ENCODE data around the gene TBL1XR1. TPM values are rescaled to one million over a fixed set of nuclear protein-coding genes. Genes with fewer than 3 reads are reported as not detected.

Gene TBL1XR1
- total RNA-seq, 1 experiment from 2014 or later: 77.6 TPM

DNA sequence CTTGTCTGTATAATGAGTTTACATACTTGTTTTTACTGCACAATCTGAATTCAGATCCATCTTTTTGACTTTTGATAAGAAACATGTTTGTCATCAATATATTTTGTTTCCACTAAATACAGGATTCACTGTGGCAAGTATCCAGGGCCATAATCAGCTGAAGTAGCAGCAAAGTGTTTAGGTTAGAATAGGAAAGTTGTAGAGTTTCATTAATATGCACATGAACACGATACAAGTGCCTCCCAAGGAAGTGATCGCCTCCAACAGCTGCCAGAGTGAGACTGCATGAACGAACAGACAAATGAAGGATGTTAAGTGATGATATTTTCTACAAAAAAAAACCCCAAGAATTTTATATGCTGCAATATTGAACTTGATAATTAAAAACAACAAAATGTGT is 204.3 kb downstream of the TBL1XR1 start:
- no peak overlapping the region for H2AFZ ChIP-seq (ENCODE audit: low read length)
- no peaks in the 10 kb centered on the region for H3K79me2 ChIP-seq (ENCODE audit: low read length)
- ATAC-seq (no peak), DNase-seq (no peak)
- BruUV-seq (replicated peaks): no TSS peak
- H3K4me1 ChIP-seq (ENCODE audit: insufficient read depth, low read length): no peaks in the 10 kb centered on the region
- POLR2A ChIA-PET (ENCODE audit: unreplicated experiment): no interaction called here
- no peaks in the 10 kb centered on the region for H3K9me2 ChIP-seq (replicated peaks; ENCODE audit: low read length)
- CTCF ChIA-PET: no interaction called here
- TF ChIP-seq EZH2 (IDR thresholded peaks at IDR 0.05; ENCODE audit: low read length, unreplicated experiment): no peak
- TF ChIP-seq EZH2phosphoT487 (IDR thresholded peaks at IDR 0.05; ENCODE audit: borderline replicate concordance, low read length): no peak
- no peaks in the 10 kb centered on the region for H3K9me3 ChIP-seq (ENCODE audit: low read length)
- intact Hi-C loops (cut with micrococcal nuclease): no loop called here
- no peaks in the 10 kb centered on the region for H3K27me3 ChIP-seq (ENCODE audit: low read length)
- H3K36me3 ChIP-seq (ENCODE audit: low read depth, low read length): no peaks in the 10 kb centered on the region
- no peaks in the 10 kb centered on the region for H4K20me1 ChIP-seq (ENCODE audit: low read length)
- H3F3A ChIP-seq (ENCODE audit: low read length, unreplicated experiment): no peaks in the 10 kb centered on the region
- no peak overlapping the region for H3K9ac ChIP-seq (ENCODE audit: low read length)
- no peak overlapping the region for H3K27ac ChIP-seq (ENCODE audit: low read length)
- no peak overlapping the region for H3K4me2 ChIP-seq (ENCODE audit: low read length)
- H3K4me3 ChIP-seq (ENCODE audit: low read length): no peak overlapping the region

DNA sequence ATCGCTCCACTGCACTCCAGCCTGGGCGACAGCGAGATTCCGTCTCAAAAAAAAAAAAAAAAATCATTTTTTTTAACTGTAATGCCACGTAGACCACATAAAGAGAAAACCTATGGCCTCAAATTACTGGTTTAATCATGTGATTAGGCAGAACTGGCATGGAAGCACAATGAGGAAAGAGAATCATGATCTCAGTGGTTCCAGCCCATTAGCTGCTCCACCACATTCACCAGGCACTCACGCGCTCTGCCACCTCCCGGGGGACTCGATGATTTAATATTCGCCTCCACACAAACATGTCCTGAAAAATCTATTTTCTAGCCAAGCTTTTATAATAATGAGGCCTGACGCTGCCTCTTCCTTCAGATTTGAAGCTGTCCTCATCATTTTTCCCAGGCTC is 204.7 kb downstream of the TBL1XR1 start:
- H4K20me1 ChIP-seq (ENCODE audit: low read length): no peaks in the 10 kb centered on the region
- no peaks in the 10 kb centered on the region for H3K36me3 ChIP-seq (ENCODE audit: low read depth, low read length)
- no TSS peak for BruUV-seq (replicated peaks)
- DNase-seq: no peak
- no peaks in the 10 kb centered on the region for H3F3A ChIP-seq (ENCODE audit: low read length, unreplicated experiment)
- TF ChIP-seq, protein P1, sequence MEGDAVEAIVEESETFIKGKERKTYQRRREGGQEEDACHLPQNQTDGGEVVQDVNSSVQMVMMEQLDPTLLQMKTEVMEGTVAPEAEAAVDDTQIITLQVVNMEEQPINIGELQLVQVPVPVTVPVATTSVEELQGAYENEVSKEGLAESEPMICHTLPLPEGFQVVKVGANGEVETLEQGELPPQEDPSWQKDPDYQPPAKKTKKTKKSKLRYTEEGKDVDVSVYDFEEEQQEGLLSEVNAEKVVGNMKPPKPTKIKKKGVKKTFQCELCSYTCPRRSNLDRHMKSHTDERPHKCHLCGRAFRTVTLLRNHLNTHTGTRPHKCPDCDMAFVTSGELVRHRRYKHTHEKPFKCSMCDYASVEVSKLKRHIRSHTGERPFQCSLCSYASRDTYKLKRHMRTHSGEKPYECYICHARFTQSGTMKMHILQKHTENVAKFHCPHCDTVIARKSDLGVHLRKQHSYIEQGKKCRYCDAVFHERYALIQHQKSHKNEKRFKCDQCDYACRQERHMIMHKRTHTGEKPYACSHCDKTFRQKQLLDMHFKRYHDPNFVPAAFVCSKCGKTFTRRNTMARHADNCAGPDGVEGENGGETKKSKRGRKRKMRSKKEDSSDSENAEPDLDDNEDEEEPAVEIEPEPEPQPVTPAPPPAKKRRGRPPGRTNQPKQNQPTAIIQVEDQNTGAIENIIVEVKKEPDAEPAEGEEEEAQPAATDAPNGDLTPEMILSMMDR (conservative IDR thresholded peaks at IDR 0.05; ENCODE audit: low read depth, low read length): no peak
- TF ChIP-seq EZH2 (IDR thresholded peaks at IDR 0.05; ENCODE audit: low read length, unreplicated experiment): no peak
- TF ChIP-seq EZH2phosphoT487 (IDR thresholded peaks at IDR 0.05; ENCODE audit: borderline replicate concordance, low read length): no peak
- no peak overlapping the region for H3K4me2 ChIP-seq (ENCODE audit: low read length)
- CTCF ChIA-PET: no interaction called here
- no peaks in the 10 kb centered on the region for H3K27me3 ChIP-seq (ENCODE audit: low read length)
- H2AFZ ChIP-seq (ENCODE audit: low read length): no peak overlapping the region
- intact Hi-C loops (cut with micrococcal nuclease): no loop called here
- no peak overlapping the region for H3K27ac ChIP-seq (ENCODE audit: low read length)
- ATAC-seq: no peak
- no peaks in the 10 kb centered on the region for H3K4me1 ChIP-seq (ENCODE audit: insufficient read depth, low read length)
- no peak overlapping the region for H3K9ac ChIP-seq (ENCODE audit: low read length)
- no peak overlapping the region for H3K4me3 ChIP-seq (ENCODE audit: low read length)
- POLR2A ChIA-PET (ENCODE audit: unreplicated experiment): no interaction called here
- H3K9me2 ChIP-seq (replicated peaks; ENCODE audit: low read length): no peaks in the 10 kb centered on the region
- no peaks in the 10 kb centered on the region for H3K9me3 ChIP-seq (ENCODE audit: low read length)
- H3K79me2 ChIP-seq (ENCODE audit: low read length): no peaks in the 10 kb centered on the region

DNA sequence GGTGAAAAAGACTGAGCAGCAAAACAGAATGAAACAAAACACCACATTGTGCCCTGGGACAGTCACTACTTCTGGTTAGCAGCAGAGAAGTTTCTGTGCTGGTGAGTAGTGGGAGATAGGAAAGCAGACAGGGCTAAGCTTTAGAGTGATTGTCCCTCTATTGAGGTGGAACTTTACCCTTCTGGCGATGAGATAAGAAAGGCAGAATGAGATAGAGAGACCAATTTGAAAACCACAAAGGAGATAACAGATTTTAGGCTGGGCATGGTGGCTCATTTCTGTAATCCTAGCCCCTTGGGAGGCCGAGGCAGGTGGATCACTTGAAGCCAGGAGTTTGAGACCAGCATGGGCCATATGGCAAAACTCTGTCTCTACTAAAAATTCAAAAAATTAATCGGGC is 208.5 kb downstream of the TBL1XR1 start:
- H4K20me1 ChIP-seq (ENCODE audit: low read length): no peaks in the 10 kb centered on the region
- no peak overlapping the region for H3K27ac ChIP-seq (ENCODE audit: low read length)
- H3F3A ChIP-seq (ENCODE audit: low read length, unreplicated experiment): no peaks in the 10 kb centered on the region
- no peak for TF ChIP-seq EZH2 (IDR thresholded peaks at IDR 0.05; ENCODE audit: low read length, unreplicated experiment)
- TF ChIP-seq, protein P1 (conservative IDR thresholded peaks at IDR 0.05; ENCODE audit: low read depth, low read length): no peak
- TF ChIP-seq EZH2phosphoT487 (IDR thresholded peaks at IDR 0.05; ENCODE audit: borderline replicate concordance, low read length): no peak
- ChIA-PET POLR2A (ENCODE audit: unreplicated experiment) (no interaction called here), CTCF (no interaction called here)
- no peaks in the 10 kb centered on the region for H3K9me3 ChIP-seq (ENCODE audit: low read length)
- no TSS peak for BruUV-seq (replicated peaks)
- no peak overlapping the region for H2AFZ ChIP-seq (ENCODE audit: low read length)
- intact Hi-C loops (cut with micrococcal nuclease): no loop called here
- no peak overlapping the region for H3K4me2 ChIP-seq (ENCODE audit: low read length)
- DNase-seq (no peak), ATAC-seq (no peak)
- no peaks in the 10 kb centered on the region for H3K4me1 ChIP-seq (ENCODE audit: insufficient read depth, low read length)
- no peaks in the 10 kb centered on the region for H3K36me3 ChIP-seq (ENCODE audit: low read depth, low read length)
- no peaks in the 10 kb centered on the region for H3K27me3 ChIP-seq (ENCODE audit: low read length)
- no peaks in the 10 kb centered on the region for H3K9me2 ChIP-seq (replicated peaks; ENCODE audit: low read length)
- no peaks in the 10 kb centered on the region for H3K79me2 ChIP-seq (ENCODE audit: low read length)
- no peak overlapping the region for H3K4me3 ChIP-seq (ENCODE audit: low read length)
- no peak overlapping the region for H3K9ac ChIP-seq (ENCODE audit: low read length)

Measured in PC-3 (cell line).